Measurements from ENCODE around the gene OR2T1. TPM values are rescaled to one million over a fixed set of nuclear protein-coding genes. Genes with fewer than 3 reads are reported as not detected.

The OR2T1 gene
- polyA plus RNA-seq, 2 of the 4 experiments (the other 2 are of a cell fraction) = not detected

- TF ChIP-seq, protein P1, sequence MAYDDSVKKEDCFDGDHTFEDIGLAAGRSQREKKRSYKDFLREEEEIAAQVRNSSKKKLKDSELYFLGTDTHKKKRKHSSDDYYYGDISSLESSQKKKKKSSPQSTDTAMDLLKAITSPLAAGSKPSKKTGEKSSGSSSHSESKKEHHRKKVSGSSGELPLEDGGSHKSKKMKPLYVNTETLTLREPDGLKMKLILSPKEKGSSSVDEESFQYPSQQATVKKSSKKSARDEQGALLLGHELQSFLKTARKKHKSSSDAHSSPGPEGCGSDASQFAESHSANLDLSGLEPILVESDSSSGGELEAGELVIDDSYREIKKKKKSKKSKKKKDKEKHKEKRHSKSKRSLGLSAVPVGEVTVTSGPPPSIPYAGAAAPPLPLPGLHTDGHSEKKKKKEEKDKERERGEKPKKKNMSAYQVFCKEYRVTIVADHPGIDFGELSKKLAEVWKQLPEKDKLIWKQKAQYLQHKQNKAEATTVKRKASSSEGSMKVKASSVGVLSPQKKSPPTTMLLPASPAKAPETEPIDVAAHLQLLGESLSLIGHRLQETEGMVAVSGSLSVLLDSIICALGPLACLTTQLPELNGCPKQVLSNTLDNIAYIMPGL (CRISPR knock-in tag; IDR thresholded peaks at IDR 0.05; ENCODE audit: borderline replicate concordance) = no peak
- TF ChIP-seq RNF2 (IDR thresholded peaks at IDR 0.05; ENCODE audit: borderline replicate concordance, low read depth) (no peak), HDAC2 (IDR thresholded peaks at IDR 0.05) (no peak), CBX8 (IDR thresholded peaks at IDR 0.05) (no peak)
Observed at GRCh38 chr1:248404024-248404423, 1.2 kb downstream of the OR2T1 start (continued).

GRCh38 chr1:248406721-248407692 is 4.2 kb downstream of the OR2T1 start:
- CTCF ChIA-PET = no interaction called here
- FAIRE-seq = no peak
- Histone ChIP-seq H3K4me1 (no peaks in the 10 kb centered on the region), H3K4me3 (no peak overlapping the region), H3K9me3 (peaks cover 10% of the 10 kb centered on the region; the same call in 2 of the 3 replicates), H3K4me2 (no peak overlapping the region), H3K27ac (no peak overlapping the region)
- TF ChIP-seq JUN (IDR thresholded peaks at IDR 0.05) (no peak), TFCP2L1 (CRISPR knock-in tag; IDR thresholded peaks at IDR 0.05) (no peak), USF2 (IDR thresholded peaks at IDR 0.05) (no peak), MYC (IDR thresholded peaks at IDR 0.05; ENCODE audit: borderline replicate concordance, low read length) (no peak), SMC3 (IDR thresholded peaks at IDR 0.05) (no peak), EHF (CRISPR knock-in tag; IDR thresholded peaks at IDR 0.05) (no peak), HOXB5 (CRISPR knock-in tag; IDR thresholded peaks at IDR 0.05) (no peak), CHD2 (IDR thresholded peaks at IDR 0.05; ENCODE audit: low read length, partially characterized antibody) (no peak), NFE2L2 (conservative IDR thresholded peaks at IDR 0.05; ENCODE audit: low read length) (no peak), NR3C1 (IDR thresholded peaks at IDR 0.05) (no peak), MAX (IDR thresholded peaks at IDR 0.05) (no peak), ATOH8 (CRISPR knock-in tag; IDR thresholded peaks at IDR 0.05; ENCODE audit: low read depth) (no peak), RNF2 (IDR thresholded peaks at IDR 0.05; ENCODE audit: borderline replicate concordance, low read depth) (no peak), KDM5A (IDR thresholded peaks at IDR 0.05) (no peak), CEBPB (IDR thresholded peaks at IDR 0.05) (no peak), ELK1 (IDR thresholded peaks at IDR 0.05; ENCODE audit: low read depth, low read length) (no peak)
- no peak for DNase-seq (ENCODE audit: low read depth in 1 of 2, low spot score in 1 of 2)
- 2% methylated on average over 8 of the region's 8 CpGs for WGBS (ENCODE audit: missing lambda C conversion rate)
- POLR2A ChIA-PET = no interaction called here
- ATAC-seq = no peak

DNA sequence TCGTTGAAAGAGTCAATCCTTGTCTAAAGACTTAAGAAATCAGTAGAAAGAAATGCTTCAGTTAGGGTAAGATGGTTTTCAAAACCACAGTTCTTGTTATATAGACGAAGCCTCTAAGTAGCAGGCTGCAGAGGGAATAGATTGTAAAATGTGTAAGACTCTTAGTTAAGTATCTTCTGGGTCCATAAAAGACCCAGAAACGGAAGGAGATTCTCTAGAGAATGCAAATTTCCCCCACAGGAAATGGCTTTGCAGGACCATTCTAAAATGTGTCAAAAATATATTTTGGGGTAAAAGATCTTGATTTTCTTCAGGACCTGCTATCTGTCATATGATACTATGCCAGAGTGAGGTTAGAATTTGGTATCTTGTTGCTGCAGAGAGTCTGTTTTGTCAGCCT is 13.4 kb downstream of the OR2T1 start:
- CTCF ChIA-PET = no interaction called here
- H3K9me3 ChIP-seq = peaks cover 8% of the 10 kb centered on the region
- no peak for ATAC-seq

More for the DNA sequence above, 13.4 kb downstream of the OR2T1 start:
- H3K4me1 ChIP-seq = no peaks in the 10 kb centered on the region
- no peak for DNase-seq (ENCODE audit: low read depth in 1 of 2, low spot score in 1 of 2)
- no peak overlapping the region for H3K4me2 ChIP-seq
- no peak for TF ChIP-seq BCL3 (IDR thresholded peaks at IDR 0.05)
- POLR2A ChIA-PET = no interaction called here
- no peak for FAIRE-seq
- 0% methylated on average over 3 of the region's 3 CpGs for WGBS (ENCODE audit: missing lambda C conversion rate)
- no peak overlapping the region for H3K4me3 ChIP-seq
- no peak overlapping the region for H3K27ac ChIP-seq

Measured in A549 (cell line).